HFFc6 (cell line): ENCODE data around the gene MAST4. TPM values are rescaled to one million over a fixed set of nuclear protein-coding genes. Genes with fewer than 3 reads are reported as not detected.

Source experiments
- DNase-seq: peaks from one replicate; pipeline ENCODE4 v3.0.0-alpha.2; 2018
- H3K27ac Mint-ChIP-seq: 2 replicates; pipeline ENCODE4 v1.8.0; 2020; ENCODE audit warnings: mild to moderate bottlenecking, mixed read lengths
- H3K27me3 Mint-ChIP-seq: 2 replicates; pipeline ENCODE4 v1.8.0; 2021; ENCODE audit warnings: mild to moderate bottlenecking, moderate library complexity, mixed read lengths; ENCODE audit not compliant: insufficient read depth
- H3K36me3 Mint-ChIP-seq: 2 replicates; pipeline ENCODE4 v1.8.0; 2021; ENCODE audit warnings: low read depth, mixed read lengths
- H3K4me1 Mint-ChIP-seq: 2 replicates; pipeline ENCODE4 v1.8.0; 2020; ENCODE audit warnings: low read depth, mixed read lengths
- H3K4me3 Mint-ChIP-seq: 2 replicates; pipeline ENCODE4 v1.8.0; 2020; ENCODE audit warnings: mild to moderate bottlenecking, moderate library complexity, mixed read lengths
- H3K9me3 Mint-ChIP-seq: 2 replicates; pipeline ENCODE4 v1.8.0; 2020; ENCODE audit warnings: mild to moderate bottlenecking, mixed read lengths
- total RNA-seq, 6 experiments: library from RNA; stranded (reverse); fragmentation: NEBNext Ultra II Directional; extraction: Animal tissue kit (Norgen Biotek cat#: 25700); gene quantifications; 2 replicates in 1 of 6; 3 replicates in 5 of 6; pipeline ENCODE4 v1.2.3, GENCODE V29; 2021
- TF ChIP-seq, protein P1 (sequence below): fragments of 200-600 bp; sonication (generic); IDR thresholded peaks from 2 replicates; pipeline ENCODE4 v1.5.0; 2021; ENCODE audit warnings: antibody characterized with exemption, mild to moderate bottlenecking

MAST4 gene
- total RNA-seq, 6 experiments from 2014 or later: 3.0 to 5.6 (median 3.9) TPM

DNA sequence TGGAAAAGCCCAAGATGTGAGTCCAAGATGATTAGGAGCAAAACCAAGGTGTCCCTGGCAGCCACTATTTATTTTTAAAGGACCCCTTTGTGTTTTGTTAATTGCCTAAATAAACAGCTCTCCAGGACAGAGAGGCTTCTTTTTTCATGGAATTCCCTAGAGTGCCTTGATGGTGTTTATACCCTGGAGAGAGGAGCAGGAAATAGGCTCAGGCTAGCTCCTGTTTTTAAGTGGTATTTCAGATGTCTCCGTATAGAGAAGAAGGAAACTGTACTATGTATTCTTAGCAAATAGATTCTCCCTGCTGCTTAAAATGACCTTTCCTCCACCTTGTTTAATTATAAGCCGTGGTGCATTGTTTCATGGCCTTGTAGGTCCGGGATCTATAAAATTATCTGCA lies 308.0 kb downstream of the MAST4 start:
- TF ChIP-seq, protein P1, sequence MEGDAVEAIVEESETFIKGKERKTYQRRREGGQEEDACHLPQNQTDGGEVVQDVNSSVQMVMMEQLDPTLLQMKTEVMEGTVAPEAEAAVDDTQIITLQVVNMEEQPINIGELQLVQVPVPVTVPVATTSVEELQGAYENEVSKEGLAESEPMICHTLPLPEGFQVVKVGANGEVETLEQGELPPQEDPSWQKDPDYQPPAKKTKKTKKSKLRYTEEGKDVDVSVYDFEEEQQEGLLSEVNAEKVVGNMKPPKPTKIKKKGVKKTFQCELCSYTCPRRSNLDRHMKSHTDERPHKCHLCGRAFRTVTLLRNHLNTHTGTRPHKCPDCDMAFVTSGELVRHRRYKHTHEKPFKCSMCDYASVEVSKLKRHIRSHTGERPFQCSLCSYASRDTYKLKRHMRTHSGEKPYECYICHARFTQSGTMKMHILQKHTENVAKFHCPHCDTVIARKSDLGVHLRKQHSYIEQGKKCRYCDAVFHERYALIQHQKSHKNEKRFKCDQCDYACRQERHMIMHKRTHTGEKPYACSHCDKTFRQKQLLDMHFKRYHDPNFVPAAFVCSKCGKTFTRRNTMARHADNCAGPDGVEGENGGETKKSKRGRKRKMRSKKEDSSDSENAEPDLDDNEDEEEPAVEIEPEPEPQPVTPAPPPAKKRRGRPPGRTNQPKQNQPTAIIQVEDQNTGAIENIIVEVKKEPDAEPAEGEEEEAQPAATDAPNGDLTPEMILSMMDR: no peak
- Mint-ChIP-seq H3K27ac (no peak overlapping the region), H3K9me3 (no peaks in the 10 kb centered on the region), H3K4me1 (no peaks in the 10 kb centered on the region), H3K27me3 (peaks cover 8% of the 10 kb centered on the region), H3K4me3 (no peak overlapping the region), H3K36me3 (no peaks in the 10 kb centered on the region)
- no peak for DNase-seq

DNA sequence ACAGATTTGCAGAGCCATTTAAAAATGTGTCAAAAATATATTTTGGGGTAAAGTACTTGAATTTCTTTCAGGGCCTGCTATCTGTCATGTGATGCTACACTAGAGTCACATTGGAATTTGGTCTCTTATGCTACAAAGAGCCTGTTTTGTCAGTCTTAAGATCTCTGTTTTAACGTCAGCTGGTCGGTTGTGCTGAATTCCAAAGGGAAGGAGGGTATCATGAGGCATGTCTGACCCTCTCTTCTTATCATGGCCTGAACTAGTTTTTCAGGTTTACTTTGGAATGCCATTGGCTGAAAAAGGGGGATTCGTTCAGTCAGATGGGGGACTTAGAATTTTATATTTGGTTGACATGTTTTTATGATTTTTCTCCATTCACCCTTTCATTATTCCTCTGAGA lies 309.8 kb downstream of the MAST4 start:
- TF ChIP-seq, protein P1: no peak
- Mint-ChIP-seq H3K4me3 (no peak overlapping the region), H3K27me3 (peaks cover 3% of the 10 kb centered on the region), H3K36me3 (no peaks in the 10 kb centered on the region), H3K4me1 (no peaks in the 10 kb centered on the region), H3K9me3 (no peaks in the 10 kb centered on the region), H3K27ac (no peak overlapping the region)
- DNase-seq: no peak

DNA sequence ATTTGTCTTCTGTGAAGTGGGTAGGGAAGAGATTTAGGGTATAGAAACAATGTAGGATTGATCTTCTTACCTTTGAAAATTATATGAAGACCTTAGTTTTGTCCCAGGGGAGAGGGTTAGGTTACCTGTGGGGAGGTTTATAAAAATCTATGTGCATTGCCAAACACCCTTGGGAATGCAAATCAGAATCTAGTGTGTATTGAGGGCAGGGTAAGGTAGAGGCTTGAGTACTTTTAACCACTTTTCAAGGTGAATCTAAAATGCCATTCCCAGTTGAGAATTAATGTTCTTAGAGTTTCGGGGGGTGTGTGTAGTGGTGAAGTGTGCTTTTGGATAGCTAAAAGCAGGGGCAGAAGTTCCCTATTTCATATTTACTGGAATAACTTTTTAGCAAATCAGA lies 312.0 kb downstream of the MAST4 start:
- H3K27me3 Mint-ChIP-seq: peaks cover 5% of the 10 kb centered on the region
- H3K4me3 Mint-ChIP-seq: no peak overlapping the region
- H3K4me1 Mint-ChIP-seq: no peaks in the 10 kb centered on the region
- no peaks in the 10 kb centered on the region for H3K36me3 Mint-ChIP-seq
- TF ChIP-seq, protein P1: no peak
- DNase-seq: no peak
- H3K27ac Mint-ChIP-seq: no peak overlapping the region
- H3K9me3 Mint-ChIP-seq: no peaks in the 10 kb centered on the region

DNA sequence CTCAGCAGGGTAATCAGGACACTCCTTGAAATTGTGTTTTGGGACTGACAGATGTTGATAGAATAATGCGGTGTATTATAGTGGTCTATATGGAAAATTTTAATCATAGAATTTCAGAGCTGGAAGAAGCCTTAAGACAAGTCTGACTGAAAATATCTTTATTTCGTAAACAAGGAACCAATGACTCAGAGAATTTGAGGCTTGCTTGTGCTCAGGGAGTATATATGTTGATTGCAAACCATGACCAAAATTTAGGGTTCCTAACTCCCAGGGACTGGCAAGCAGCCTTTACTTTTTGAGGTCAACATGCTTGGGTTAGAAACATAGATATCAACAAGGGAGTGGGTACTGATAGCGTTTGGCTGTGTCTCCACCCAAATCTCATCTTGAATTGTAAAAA lies 313.2 kb downstream of the MAST4 start:
- Mint-ChIP-seq H3K27ac (no peak overlapping the region), H3K9me3 (no peaks in the 10 kb centered on the region), H3K4me1 (no peaks in the 10 kb centered on the region), H3K4me3 (no peak overlapping the region), H3K27me3 (peaks cover 7% of the 10 kb centered on the region), H3K36me3 (no peaks in the 10 kb centered on the region)
- no peak for DNase-seq
- TF ChIP-seq, protein P1: no peak

DNA sequence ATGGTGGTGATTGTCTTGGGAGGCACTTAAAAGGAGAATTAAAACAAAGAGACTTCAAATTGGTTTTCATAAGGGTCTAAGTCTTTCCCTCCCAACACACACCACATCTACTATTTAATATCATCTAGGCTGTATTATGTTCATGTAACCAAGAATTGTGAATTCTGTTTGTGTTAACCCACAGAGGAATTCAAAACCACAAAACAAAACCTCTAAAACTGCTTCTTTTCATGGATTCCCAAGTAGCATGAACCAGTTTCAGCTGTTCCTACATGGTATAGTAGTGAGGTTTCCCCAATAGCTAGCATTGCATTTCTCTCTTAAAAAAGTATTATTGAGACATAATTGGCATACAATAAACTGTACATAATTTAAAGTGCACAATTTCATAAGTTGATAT lies 316.6 kb downstream of the MAST4 start:
- TF ChIP-seq, protein P1: no peak
- Mint-ChIP-seq H3K4me1 (no peaks in the 10 kb centered on the region), H3K4me3 (no peak overlapping the region), H3K27ac (no peak overlapping the region), H3K27me3 (peaks cover 7% of the 10 kb centered on the region; the same call in 1 of the 2 replicates), H3K36me3 (no peaks in the 10 kb centered on the region), H3K9me3 (no peaks in the 10 kb centered on the region)
- DNase-seq: no peak

DNA sequence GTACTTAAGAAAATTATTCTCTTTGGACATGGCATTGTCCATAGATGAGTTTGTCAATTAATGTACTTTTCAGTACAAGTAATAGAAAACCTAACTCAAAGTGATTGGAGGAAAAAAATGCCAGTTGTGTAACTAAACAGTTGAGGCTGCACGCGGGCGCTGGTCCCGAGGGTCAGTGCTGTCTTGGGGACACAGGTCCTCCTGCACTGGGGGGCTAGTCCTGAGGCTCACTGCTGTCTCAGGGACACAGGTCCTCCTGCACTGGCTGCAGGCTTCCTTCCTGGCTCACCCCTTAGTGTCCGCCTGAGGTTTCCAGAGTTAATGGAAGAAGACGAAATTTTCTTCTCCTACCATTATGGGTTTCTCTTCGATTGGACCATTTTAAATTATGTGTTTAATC lies 319.3 kb downstream of the MAST4 start:
- no peak overlapping the region for H3K4me3 Mint-ChIP-seq
- no peak for DNase-seq
- H3K9me3 Mint-ChIP-seq: no peaks in the 10 kb centered on the region
- H3K4me1 Mint-ChIP-seq: no peaks in the 10 kb centered on the region
- no peaks in the 10 kb centered on the region for H3K36me3 Mint-ChIP-seq
- peaks cover 7% of the 10 kb centered on the region for H3K27me3 Mint-ChIP-seq
- no peak overlapping the region for H3K27ac Mint-ChIP-seq
- TF ChIP-seq, protein P1: no peak
